ENCODE measurements around the gene MBD3L1. TPM values are rescaled to one million over a fixed set of nuclear protein-coding genes. Genes with fewer than 3 reads are reported as not detected.

MBD3L1 gene
- total and polyA plus RNA-seq, 4 donors = not detected

DNA sequence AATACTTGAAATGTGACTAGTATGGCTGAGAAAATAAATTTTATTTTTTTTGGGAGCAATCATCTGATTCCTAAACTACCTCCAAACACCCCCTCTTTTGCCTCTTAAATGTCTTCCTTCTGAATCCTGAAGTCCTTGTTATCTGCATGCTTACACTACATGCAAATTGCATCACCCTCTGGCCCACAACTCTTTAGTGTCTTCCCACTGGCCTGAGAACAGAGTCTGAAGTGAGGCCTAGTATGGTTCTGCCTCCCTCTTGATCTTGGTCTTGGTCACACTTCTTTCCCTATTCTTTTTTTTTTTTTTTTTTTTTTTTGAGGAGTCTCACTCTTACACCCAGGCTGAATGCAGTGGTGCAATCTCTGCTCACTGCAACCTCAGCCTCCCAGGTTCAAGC lies 4.9 kb upstream of the MBD3L1 start:
- Histone ChIP-seq H3K36me3 (ENCODE audit: control insufficient read depth in 4 of 4, insufficient read depth in 3 of 4, low read depth in 1 of 4, low read length in 3 of 4) (peaks cover 8 to 68% (median 41%) of the 10 kb centered on the region in 4 donors), H3K9me3 (ENCODE audit: control insufficient read depth in 4 of 4, low read length in 3 of 4) (peaks cover 6 to 25% (median 14%) of the 10 kb centered on the region in 4 donors), H3K9ac (ENCODE audit: low read depth in 1 of 2, low read length in 2 of 2) (no peak overlapping the region), H3K4me3 (ENCODE audit: low read depth in 1 of 3, low read length in 3 of 3) (no peak overlapping the region), H3K27ac (ENCODE audit: low read depth in 1 of 2, low read length in 2 of 2) (no peak overlapping the region), H3K4me1 (ENCODE audit: control insufficient read depth in 4 of 4, insufficient read depth in 4 of 4, low read length in 3 of 4) (peaks cover 0 to 6% (median 3%) of the 10 kb centered on the region in 4 donors), H3K27me3 (ENCODE audit: control insufficient read depth in 4 of 4, insufficient read depth in 4 of 4, low read length in 3 of 4) (no peaks in the 10 kb centered on the region)
- no peak for TF ChIP-seq RAD21 (IDR thresholded peaks at IDR 0.05)
- TF ChIP-seq RXRA (IDR thresholded peaks at IDR 0.05) = no peak
- no peak for TF ChIP-seq ZBTB33 (IDR thresholded peaks at IDR 0.05)
- no peak for TF ChIP-seq EGR1 (IDR thresholded peaks at IDR 0.05; ENCODE audit: low read depth in 2 of 2)
- TF ChIP-seq HNF4A (conservative IDR thresholded peaks at IDR 0.05) = no peak
- no peak for TF ChIP-seq HNF4G (IDR thresholded peaks at IDR 0.05)
- TF ChIP-seq CTCF (IDR thresholded peaks at IDR 0.05; ENCODE audit: low read depth, low read length, missing input control) = no peak
- TF ChIP-seq FOXA2 (IDR thresholded peaks at IDR 0.05) = no peak
- no peak for TF ChIP-seq GABPA (IDR thresholded peaks at IDR 0.05 in 1 of 2, conservative IDR thresholded peaks at IDR 0.05 in 1 of 2)
- no peak for DNase-seq (ENCODE audit: low spot score)

GRCh38 chr19:8831373-8831772 lies 804 bp upstream of the MBD3L1 start:
- peaks cover 0 to 32% (median 13%) of the 10 kb centered on the region in 4 donors for H3K36me3 ChIP-seq (ENCODE audit: control insufficient read depth in 4 of 4, insufficient read depth in 3 of 4, low read depth in 1 of 4, low read length in 3 of 4)
- peak overlapping the region in 1 of 2 donors; percentile 71 for H3K9ac ChIP-seq (ENCODE audit: low read depth in 1 of 2, low read length in 2 of 2)
- TF ChIP-seq YY1 (IDR thresholded peaks at IDR 0.05) = no peak
- TF ChIP-seq NR2F2 (IDR thresholded peaks at IDR 0.05) = no peak
- no peak for TF ChIP-seq GABPA (IDR thresholded peaks at IDR 0.05 in 1 of 2, conservative IDR thresholded peaks at IDR 0.05 in 1 of 2)
- no peak for TF ChIP-seq TAF1 (conservative IDR thresholded peaks at IDR 0.05)
- no peak for TF ChIP-seq RAD21 (IDR thresholded peaks at IDR 0.05)
- peaks cover 0 to 6% (median 3%) of the 10 kb centered on the region in 4 donors for H3K4me1 ChIP-seq (ENCODE audit: control insufficient read depth in 4 of 4, insufficient read depth in 4 of 4, low read length in 3 of 4)
- 82% methylated on average over 6 of the region's 6 CpGs for WGBS
- DNase-seq (ENCODE audit: low spot score) = no peak
- H3K27me3 ChIP-seq (ENCODE audit: control insufficient read depth in 4 of 4, insufficient read depth in 4 of 4, low read length in 3 of 4) = no peaks in the 10 kb centered on the region
- peak overlapping the region; percentile 90 to 97 (median 94) for H3K4me3 ChIP-seq (ENCODE audit: low read depth in 1 of 3, low read length in 3 of 3)
- H3K27ac ChIP-seq (ENCODE audit: low read depth in 1 of 2, low read length in 2 of 2) = peak overlapping the region in 1 of 2 donors; percentile 84
- peaks cover 2 to 7% (median 5%) of the 10 kb centered on the region in 4 donors for H3K9me3 ChIP-seq (ENCODE audit: control insufficient read depth in 4 of 4, low read length in 3 of 4)

DNA sequence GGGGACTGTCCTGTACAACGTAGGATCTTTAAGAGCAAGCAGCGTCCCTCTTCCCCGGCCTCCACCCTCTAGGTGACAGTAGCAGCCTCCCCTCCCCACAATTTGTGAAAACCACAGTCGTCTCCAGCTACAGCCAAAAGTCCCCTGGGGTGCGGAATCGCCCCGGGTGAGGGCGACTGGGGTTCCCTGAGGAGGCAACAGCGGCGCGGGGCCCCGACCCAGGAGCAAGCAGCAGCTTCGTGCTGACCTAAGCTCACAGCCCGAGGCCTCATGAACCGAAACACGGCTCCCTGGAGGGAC lies 395 bp upstream of the MBD3L1 start:
- Histone ChIP-seq H3K27ac (ENCODE audit: low read depth in 1 of 2, low read length in 2 of 2) (peak overlapping the region; percentile 84 to 97), H3K9me3 (ENCODE audit: control insufficient read depth in 4 of 4, low read length in 3 of 4) (peaks cover 0 to 4% (median 2%) of the 10 kb centered on the region in 4 donors), H3K4me3 (ENCODE audit: low read depth in 1 of 3, low read length in 3 of 3) (peak overlapping the region; percentile 90 to 97 (median 94)), H3K9ac (ENCODE audit: low read depth in 1 of 2, low read length in 2 of 2) (peak overlapping the region; percentile 55 to 71), H3K4me1 (ENCODE audit: control insufficient read depth in 4 of 4, insufficient read depth in 4 of 4, low read length in 3 of 4) (peaks cover 0 to 6% (median 3%) of the 10 kb centered on the region in 4 donors), H3K36me3 (ENCODE audit: control insufficient read depth in 4 of 4, insufficient read depth in 3 of 4, low read depth in 1 of 4, low read length in 3 of 4) (peaks cover 0 to 28% (median 11%) of the 10 kb centered on the region in 4 donors), H3K27me3 (ENCODE audit: control insufficient read depth in 4 of 4, insufficient read depth in 4 of 4, low read length in 3 of 4) (no peaks in the 10 kb centered on the region)
- TF ChIP-seq RAD21 (IDR thresholded peaks at IDR 0.05) (no peak), NR2F2 (IDR thresholded peaks at IDR 0.05) (no peak), RXRA (IDR thresholded peaks at IDR 0.05) (no peak), HNF4G (IDR thresholded peaks at IDR 0.05) (no peak), MAX (IDR thresholded peaks at IDR 0.05) (no peak), FOXA2 (IDR thresholded peaks at IDR 0.05) (no peak), JUND (IDR thresholded peaks at IDR 0.05) (no peak), SP1 (IDR thresholded peaks at IDR 0.05) (no peak)
- no peak for DNase-seq (ENCODE audit: low spot score)
- 2% methylated on average over 16 of the region's 16 CpGs for WGBS

Data from liver (tissue), 9 donors.